Trophoblast cell (in vitro differentiated cells and primary cell): Measurements from ENCODE around the gene PTPRU.
A peak's percentile ranks its signal among the peaks of the same experiment; 100 is the strongest.

ENCODE experiments used
- DNase-seq, 2 donors: peaks; one replicate each; pipeline ENCODE4 v3.0.0-alpha.2; 2016
- H2AFZ ChIP-seq: 2 replicates; pipeline ENCODE4 v1.6.1; 2013; ENCODE audit warnings: low read length, moderate library complexity, mild to moderate bottlenecking; ENCODE audit not compliant: insufficient read depth, poor library complexity
- H2AK5ac ChIP-seq: 2 replicates; pipeline ENCODE4 v1.6.1; 2013; ENCODE audit warnings: mild to moderate bottlenecking, low read length
- H2BK120ac ChIP-seq: 2 replicates; pipeline ENCODE4 v1.6.1; 2013; ENCODE audit warnings: low read length, mild to moderate bottlenecking, moderate library complexity; ENCODE audit not compliant: insufficient read depth, poor library complexity
- H2BK12ac ChIP-seq: 2 replicates; pipeline ENCODE4 v1.6.1; 2013; ENCODE audit warnings: mild to moderate bottlenecking, low read length, moderate library complexity
- H2BK5ac ChIP-seq: 2 replicates; pipeline ENCODE4 v1.6.1; 2013; ENCODE audit warnings: low read length, low read depth, moderate library complexity, mild to moderate bottlenecking; ENCODE audit not compliant: poor library complexity
- H3K14ac ChIP-seq: 2 replicates; pipeline ENCODE4 v1.6.1; 2013; ENCODE audit warnings: mild to moderate bottlenecking, low read length
- H3K18ac ChIP-seq: 2 replicates; pipeline ENCODE4 v1.6.1; 2013; ENCODE audit warnings: mild to moderate bottlenecking, low read length
- H3K23ac ChIP-seq: 2 replicates; pipeline ENCODE4 v1.6.1; 2013; ENCODE audit warnings: low read length
- H3K27ac ChIP-seq: 2 replicates; pipeline ENCODE4 v1.5.1; 2013; ENCODE audit warnings: low read depth, mild to moderate bottlenecking, inconsistent platforms, low read length, moderate library complexity
- H3K27me3 ChIP-seq: 2 replicates; pipeline ENCODE4 v1.6.1; 2013; ENCODE audit warnings: inconsistent platforms, mild to moderate bottlenecking, low read length, moderate library complexity; ENCODE audit not compliant: insufficient read depth
- H3K36me3 ChIP-seq, 2 experiments: 1 replicate in 1 of 2; 2 replicates in 1 of 2; pipeline ENCODE4 v1.6.1; 2013; ENCODE audit warnings: low read length in 2 of 2, mild to moderate bottlenecking in 2 of 2, moderate library complexity in 1 of 2; ENCODE audit not compliant: insufficient read depth in 2 of 2, control insufficient read depth in 1 of 2
- H3K4ac ChIP-seq: 2 replicates; pipeline ENCODE4 v1.6.1; 2013; ENCODE audit warnings: low read depth, mild to moderate bottlenecking, low read length, moderate library complexity
- H3K4me1 ChIP-seq, 2 experiments: 1 replicate in 1 of 2; 2 replicates in 1 of 2; pipeline ENCODE4 v1.6.1; 2013; ENCODE audit warnings: low read length in 2 of 2, mild to moderate bottlenecking in 2 of 2, moderate library complexity in 1 of 2; ENCODE audit not compliant: insufficient read depth in 2 of 2, control insufficient read depth in 1 of 2
- H3K4me2 ChIP-seq: 2 replicates; pipeline ENCODE4 v1.6.1; 2013; ENCODE audit warnings: inconsistent platforms, mild to moderate bottlenecking, low read length, moderate library complexity
- H3K4me3 ChIP-seq: 2 replicates; pipeline ENCODE4 v1.5.1; 2013; ENCODE audit warnings: mild to moderate bottlenecking, low read depth, low read length, inconsistent platforms
- H3K79me1 ChIP-seq: one replicate; pipeline ENCODE4 v1.6.1; 2013; ENCODE audit warnings: low read length
- H3K79me2 ChIP-seq: 2 replicates; pipeline ENCODE4 v1.6.1; 2013; ENCODE audit warnings: low read length, mild to moderate bottlenecking; ENCODE audit not compliant: control insufficient read depth, insufficient read depth, poor library complexity
- H3K9ac ChIP-seq: 2 replicates; pipeline ENCODE4 v1.6.1; 2013; ENCODE audit warnings: mild to moderate bottlenecking, low read length
- H3K9me3 ChIP-seq: 2 replicates; pipeline ENCODE4 v1.6.1; 2013; ENCODE audit warnings: low read depth, mild to moderate bottlenecking, control low read depth, inconsistent platforms, low read length; ENCODE audit not compliant: insufficient read depth
- H4K12ac ChIP-seq: 2 replicates; pipeline ENCODE4 v1.6.1; 2013; ENCODE audit warnings: low read depth, mild to moderate bottlenecking, low read length, moderate library complexity
- H4K8ac ChIP-seq: 2 replicates; pipeline ENCODE4 v1.6.1; 2013; ENCODE audit warnings: low read depth, mild to moderate bottlenecking, low read length, moderate library complexity
- H4K91ac ChIP-seq: one replicate; pipeline ENCODE4 v1.6.1; 2013; ENCODE audit warnings: low read depth, mild to moderate bottlenecking, low read length, moderate library complexity
- WGBS: extraction: QIAGEN DNeasy Blood & Tissue Kit; methylation state at CpG from one replicate; pipeline ENCODE4 v1.1.7; 2013; ENCODE audit warnings: missing lambda C conversion rate; ENCODE audit not compliant: insufficient read length, insufficient coverage; ENCODE audit errors: extremely low coverage; 5-methylcytosine and 5-hydroxymethylcytosine counted together

Gene PTPRU

GRCh38 chr1:29272147-29272907 is 36.0 kb downstream of the PTPRU start:
- H3K4me2 ChIP-seq = peak overlapping the region; percentile 47
- H3K23ac ChIP-seq = no peak overlapping the region
- no peaks in the 10 kb centered on the region for H3K27me3 ChIP-seq
- peak overlapping the region; percentile 95 for H3K18ac ChIP-seq
- H3K9me3 ChIP-seq = no peaks in the 10 kb centered on the region
- H2AFZ ChIP-seq = peak overlapping the region; percentile 78
- H3K14ac ChIP-seq = peak overlapping the region; percentile 91
- peaks cover 8 to 9% of the 10 kb centered on the region in 2 experiments for H3K36me3 ChIP-seq
- H2BK5ac ChIP-seq = peak overlapping the region; percentile 66
- DNase-seq = peak in 1 of 2 donors; percentile 17
- peak overlapping the region; percentile 86 for H4K8ac ChIP-seq
- H2AK5ac ChIP-seq = peak overlapping the region; percentile 95
- no peak overlapping the region for H3K9ac ChIP-seq
- H3K79me1 ChIP-seq = peaks cover 10% of the 10 kb centered on the region
- no peak overlapping the region for H3K4me3 ChIP-seq
- H2BK12ac ChIP-seq = peak overlapping the region; percentile 96
- peak overlapping the region; percentile 59 for H4K12ac ChIP-seq
- H2BK120ac ChIP-seq = peak overlapping the region; percentile 95
- H4K91ac ChIP-seq = peak overlapping the region; percentile 95
- peak overlapping the region; percentile 81 for H3K4ac ChIP-seq
- peaks cover 11 to 17% of the 10 kb centered on the region in 2 experiments for H3K4me1 ChIP-seq
- peak overlapping the region; percentile 65 for H3K27ac ChIP-seq
- WGBS = no CpG with 5 or more reads among the region's 6 CpGs
- H3K79me2 ChIP-seq = peaks cover 2% of the 10 kb centered on the region

GRCh38 chr1:29275435-29275834 is 39.1 kb downstream of the PTPRU start:
- no peak overlapping the region for H3K14ac ChIP-seq
- H4K91ac ChIP-seq = no peak overlapping the region
- no peaks in the 10 kb centered on the region for H3K27me3 ChIP-seq
- H3K79me1 ChIP-seq = peaks cover 10% of the 10 kb centered on the region
- no peak overlapping the region for H2BK120ac ChIP-seq
- H4K12ac ChIP-seq = no peak overlapping the region
- no peak overlapping the region for H2AK5ac ChIP-seq
- H3K36me3 ChIP-seq = peaks cover 12 to 17% of the 10 kb centered on the region in 2 experiments
- no peak overlapping the region for H3K4me3 ChIP-seq
- H2BK5ac ChIP-seq = no peak overlapping the region
- no peak overlapping the region for H3K18ac ChIP-seq
- no peak for DNase-seq
- peaks cover 2% of the 10 kb centered on the region for H3K79me2 ChIP-seq
- H3K9me3 ChIP-seq = peaks cover 1% of the 10 kb centered on the region
- no CpG with 5 or more reads among the region's 14 CpGs for WGBS
- peaks cover 11 to 17% of the 10 kb centered on the region in 2 experiments for H3K4me1 ChIP-seq
- H3K9ac ChIP-seq = no peak overlapping the region
- no peak overlapping the region for H3K4ac ChIP-seq
- no peak overlapping the region for H2BK12ac ChIP-seq
- H2AFZ ChIP-seq = no peak overlapping the region
- no peak overlapping the region for H3K23ac ChIP-seq
- H3K27ac ChIP-seq = no peak overlapping the region
- no peak overlapping the region for H4K8ac ChIP-seq
- H3K4me2 ChIP-seq = no peak overlapping the region

- H2AK5ac ChIP-seq = no peak overlapping the region
- no peaks in the 10 kb centered on the region for H3K79me2 ChIP-seq
- peaks cover 2 to 6% of the 10 kb centered on the region in 2 experiments for H3K4me1 ChIP-seq
- no peak overlapping the region for H3K27ac ChIP-seq
- H3K9me3 ChIP-seq = peaks cover 3% of the 10 kb centered on the region
- DNase-seq = no peak
- no CpG with 5 or more reads among the region's 3 CpGs for WGBS
- peaks cover 2% of the 10 kb centered on the region for H3K79me1 ChIP-seq
- H3K18ac ChIP-seq = no peak overlapping the region
- H2BK5ac ChIP-seq = no peak overlapping the region
- H3K27me3 ChIP-seq = no peaks in the 10 kb centered on the region
- H3K4ac ChIP-seq = no peak overlapping the region
- H3K23ac ChIP-seq = no peak overlapping the region
- no peak overlapping the region for H4K91ac ChIP-seq
- H3K4me3 ChIP-seq = no peak overlapping the region
- H3K36me3 ChIP-seq = peaks cover 12 to 19% of the 10 kb centered on the region in 2 experiments
- no peak overlapping the region for H2AFZ ChIP-seq
- H3K4me2 ChIP-seq = no peak overlapping the region
- no peak overlapping the region for H3K14ac ChIP-seq
- H2BK120ac ChIP-seq = no peak overlapping the region
- no peak overlapping the region for H3K9ac ChIP-seq
- H4K8ac ChIP-seq = no peak overlapping the region
- H2BK12ac ChIP-seq = no peak overlapping the region
- H4K12ac ChIP-seq = no peak overlapping the region
Observed at GRCh38 chr1:29278124-29278523, 41.8 kb downstream of the PTPRU start.

- Histone ChIP-seq H2BK5ac (no peak overlapping the region), H3K4me1 (peaks cover 7 to 12% of the 10 kb centered on the region in 2 experiments), H2AK5ac (no peak overlapping the region), H4K12ac (no peak overlapping the region), H3K23ac (no peak overlapping the region), H3K79me1 (peaks cover 6% of the 10 kb centered on the region), H4K91ac (no peak overlapping the region), H3K14ac (no peak overlapping the region), H3K27me3 (no peaks in the 10 kb centered on the region), H2AFZ (no peak overlapping the region), H3K4me3 (no peak overlapping the region), H2BK120ac (no peak overlapping the region), H3K9me3 (peaks cover 3% of the 10 kb centered on the region), H3K27ac (no peak overlapping the region), H3K4ac (no peak overlapping the region), H3K4me2 (no peak overlapping the region), H3K79me2 (no peaks in the 10 kb centered on the region), H3K18ac (no peak overlapping the region), H3K9ac (no peak overlapping the region), H3K36me3 (peaks cover 12 to 19% of the 10 kb centered on the region in 2 experiments), H4K8ac (no peak overlapping the region), H2BK12ac (no peak overlapping the region)
- WGBS = no CpG with 5 or more reads among the region's 13 CpGs
- DNase-seq = no peak
Observed at GRCh38 chr1:29279406-29279805, 43.1 kb downstream of the PTPRU start.
